GM12875 (cell line): ENCODE results near the gene ARF3.

Experiments used
- H3K4me3 ChIP-seq: one replicate; pipeline ENCODE4 v1.5.1; 2011; ENCODE audit warnings: low read depth, low read length, control low read depth
- TF ChIP-seq, protein P1 (sequence below): IDR thresholded peaks from 2 replicates; pipeline ENCODE4 v1.5.1; 2011; ENCODE audit warnings: low read depth, mild to moderate bottlenecking, control low read depth, inconsistent platforms, low read length, moderate library complexity, borderline replicate concordance; ENCODE audit not compliant: insufficient read depth

Gene ARF3

GRCh38 chr12:48957141-48958048 lies at the start of gene ARF3:
ARF3 (minus strand) TSS chr12:48957487; CDS start chr12:48941095, 16,392 bp downstream.
- peak within 1 kb of the TSS; percentile 98 for H3K4me3 ChIP-seq

DNA sequence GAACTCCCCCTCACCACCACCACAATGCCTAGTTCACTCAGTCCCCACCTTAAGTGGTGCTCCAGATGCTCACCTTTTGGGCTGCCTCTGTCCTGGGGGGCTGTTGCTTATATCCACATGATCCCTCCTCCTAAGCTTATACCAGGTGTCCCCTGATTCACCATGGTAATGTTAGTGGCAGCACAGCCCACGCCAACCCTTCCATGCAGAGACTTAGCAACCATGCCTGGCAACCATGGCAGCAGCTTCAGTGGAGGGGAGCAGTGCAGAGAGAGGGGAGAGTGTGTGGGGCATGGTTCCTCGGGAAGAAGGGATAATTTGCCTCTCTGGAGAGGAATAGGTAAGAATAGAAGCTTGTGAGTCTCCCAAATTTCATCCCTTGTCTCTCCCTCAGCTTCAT lies 43.1 kb upstream of the ARF3 start:
- TF ChIP-seq, protein P1, sequence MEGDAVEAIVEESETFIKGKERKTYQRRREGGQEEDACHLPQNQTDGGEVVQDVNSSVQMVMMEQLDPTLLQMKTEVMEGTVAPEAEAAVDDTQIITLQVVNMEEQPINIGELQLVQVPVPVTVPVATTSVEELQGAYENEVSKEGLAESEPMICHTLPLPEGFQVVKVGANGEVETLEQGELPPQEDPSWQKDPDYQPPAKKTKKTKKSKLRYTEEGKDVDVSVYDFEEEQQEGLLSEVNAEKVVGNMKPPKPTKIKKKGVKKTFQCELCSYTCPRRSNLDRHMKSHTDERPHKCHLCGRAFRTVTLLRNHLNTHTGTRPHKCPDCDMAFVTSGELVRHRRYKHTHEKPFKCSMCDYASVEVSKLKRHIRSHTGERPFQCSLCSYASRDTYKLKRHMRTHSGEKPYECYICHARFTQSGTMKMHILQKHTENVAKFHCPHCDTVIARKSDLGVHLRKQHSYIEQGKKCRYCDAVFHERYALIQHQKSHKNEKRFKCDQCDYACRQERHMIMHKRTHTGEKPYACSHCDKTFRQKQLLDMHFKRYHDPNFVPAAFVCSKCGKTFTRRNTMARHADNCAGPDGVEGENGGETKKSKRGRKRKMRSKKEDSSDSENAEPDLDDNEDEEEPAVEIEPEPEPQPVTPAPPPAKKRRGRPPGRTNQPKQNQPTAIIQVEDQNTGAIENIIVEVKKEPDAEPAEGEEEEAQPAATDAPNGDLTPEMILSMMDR, result no peak
- H3K4me3 ChIP-seq, result peak overlapping the region; percentile 76

More at GRCh38 chr12:48957141-48958048, at the start of gene ARF3:
- TF ChIP-seq, protein P1, result no peak

DNA sequence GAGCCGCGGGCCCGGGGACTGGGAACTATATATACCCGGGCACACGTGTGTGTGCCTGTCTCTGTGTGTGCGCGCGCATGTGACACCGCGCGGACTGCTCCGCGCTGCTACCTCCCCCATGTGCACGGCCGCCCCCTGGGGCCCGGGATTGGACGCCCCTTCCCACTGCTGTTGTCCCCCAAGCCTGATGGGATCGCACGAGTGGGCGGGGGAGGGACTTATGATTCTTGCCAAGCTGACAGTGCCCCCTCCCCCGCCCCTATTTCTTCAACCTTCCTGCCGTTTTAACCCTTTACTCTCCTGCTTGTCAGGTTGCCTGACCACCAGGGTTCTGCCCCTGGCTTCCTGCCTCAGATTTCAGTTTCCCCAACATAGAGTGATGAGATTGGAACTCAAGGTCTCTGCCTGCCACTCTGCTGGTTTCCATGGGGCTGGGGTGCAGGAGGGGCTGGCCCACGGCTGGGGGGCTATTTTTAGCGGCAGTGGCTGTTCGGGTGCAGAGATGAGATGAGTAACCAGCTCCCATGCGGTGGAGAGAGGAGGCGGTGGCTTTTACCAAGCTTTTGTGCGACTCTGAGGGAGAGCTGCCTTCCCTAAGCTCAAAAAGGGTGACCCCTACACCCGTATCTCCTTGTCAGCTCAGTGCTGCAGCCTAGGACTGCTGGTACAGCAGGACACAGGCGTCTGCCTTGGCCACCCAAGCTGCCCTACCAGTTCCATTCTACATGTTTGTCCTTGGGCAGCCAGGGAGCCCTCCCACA lies 42.3 kb upstream of the ARF3 start, which contains the start of gene DDN:
DDN (minus strand) TSS at position 5 of the 761 bp plus-strand sequence. CDS start 88 bp downstream, outside the sequence.
- TF ChIP-seq, protein P1, result 0 out of 2 replicates have a peak, but pooled peaks have one; percentile 12

DNA sequence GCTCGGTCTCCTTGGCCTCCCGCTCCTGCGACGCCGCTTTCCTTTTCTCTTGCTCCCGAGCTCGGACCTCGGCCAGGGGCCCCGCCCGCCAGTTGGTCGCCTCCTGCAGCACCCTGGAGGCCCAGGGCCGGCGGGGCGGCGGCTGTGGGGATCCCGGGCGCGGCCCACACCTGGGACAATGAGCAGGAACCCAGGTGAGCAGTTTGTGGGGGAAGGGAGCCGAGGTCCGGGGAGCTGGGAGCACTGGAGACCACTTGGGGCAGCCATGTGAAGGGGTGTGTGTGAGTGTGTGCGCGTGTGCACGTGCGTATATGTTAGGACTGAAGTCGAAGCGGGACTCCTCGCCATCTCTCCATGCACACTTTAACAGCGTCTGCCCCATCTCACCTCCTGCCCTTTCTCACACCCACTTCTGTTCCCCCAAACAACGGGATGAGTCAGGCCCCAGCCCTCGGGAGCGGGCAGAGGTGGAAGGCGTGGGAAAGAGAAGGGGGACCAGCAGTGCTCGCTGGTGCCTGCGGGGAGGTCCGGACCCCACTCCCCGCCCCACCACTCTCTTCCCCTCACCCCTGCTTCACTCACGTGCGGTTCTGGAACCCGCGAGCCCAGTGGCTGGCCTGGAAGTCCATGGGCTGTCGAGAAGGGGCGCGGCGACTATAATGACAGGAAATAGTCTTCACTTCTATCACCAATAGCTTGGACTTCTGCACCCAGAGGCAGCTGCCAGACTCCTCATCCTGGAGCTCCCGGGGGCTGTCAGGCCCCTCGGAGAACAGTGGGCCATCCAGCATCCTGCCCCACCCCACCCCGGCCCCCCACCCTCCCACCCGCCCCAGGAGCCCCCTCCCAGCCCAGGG lies 41.4 kb upstream of the ARF3 start:
- H3K4me3 ChIP-seq, result peak overlapping the region; percentile 76
- TF ChIP-seq, protein P1, result no peak

More for the DNA sequence above, 42.3 kb upstream of the ARF3 start, which contains the start of gene DDN:
- peak within 1 kb of the TSS; percentile 76 for H3K4me3 ChIP-seq

GRCh38 chr12:48997719-48998496 lies 40.6 kb upstream of the ARF3 start:
- peak overlapping the region; percentile 76 for H3K4me3 ChIP-seq
- TF ChIP-seq, protein P1, result no peak
